OCI-LY7 (cell line): ENCODE results near the gene RAD51D. TPM values are rescaled to one million over a fixed set of nuclear protein-coding genes. Genes with fewer than 3 reads are reported as not detected.

ENCODE experiments used
- BruUV-seq: library from RNA; stranded (reverse); fragments of 400-500 nt; replicated peaks from 2 replicates; lab custom pipeline; 2021; lab: Mats Ljungman, UMichigan
- CTCF ChIA-PET: fragments of 300-600 bp; sonication (Branson Sonifier 250); formaldehyde crosslinking; loops from one replicate; lab custom pipeline; 2022; ENCODE audit warnings: antibody characterized with exemption; ENCODE audit not compliant: unreplicated experiment; lab: Charles Lee
- POLR2A ChIA-PET: fragments of 300-600 bp; sonication (Branson Sonifier 250); formaldehyde crosslinking; loops from one replicate; lab custom pipeline; 2022; ENCODE audit warnings: antibody characterized with exemption; lab: Charles Lee
- DNase-seq: peaks from one replicate; pipeline ENCODE4 v3.0.0-alpha.2; 2015; ENCODE audit warnings: low spot score
- H2AFZ ChIP-seq: fragments of 200-600 bp; sonication (generic), shearing (Covaris generic); 2 replicates; pipeline ENCODE4 v1.6.1; 2014; ENCODE audit warnings: mild to moderate bottlenecking, antibody characterized with exemption, low read length, moderate library complexity
- H3K27ac ChIP-seq: fragments of 200-600 bp; sonication (generic); 2 replicates; pipeline ENCODE4 v1.5.1; 2014; ENCODE audit warnings: mixed run types, low read depth, mild to moderate bottlenecking, moderate library complexity, low read length, inconsistent platforms; ENCODE audit not compliant: poor library complexity, severe bottlenecking
- H3K36me3 ChIP-seq: fragments of 200-600 bp; sonication (generic); 2 replicates; pipeline ENCODE4 v1.6.1; 2014; ENCODE audit warnings: mild to moderate bottlenecking, antibody characterized with exemption, low read length, moderate library complexity, mixed read lengths; ENCODE audit not compliant: insufficient read depth
- H3K4me1 ChIP-seq: fragments of 200-600 bp; sonication (generic); 2 replicates; pipeline ENCODE4 v1.5.1; 2014; ENCODE audit warnings: mild to moderate bottlenecking, low read length; ENCODE audit not compliant: insufficient read depth, poor library complexity, severe bottlenecking
- H3K4me2 ChIP-seq: fragments of 200-600 bp; sonication (generic); 2 replicates; pipeline ENCODE4 v1.6.1; 2014; ENCODE audit warnings: mild to moderate bottlenecking, low read length
- H3K4me3 ChIP-seq: fragments of 200-600 bp; sonication (generic); 2 replicates; pipeline ENCODE4 v1.5.1; 2014; ENCODE audit warnings: mild to moderate bottlenecking, low read depth, low read length; ENCODE audit not compliant: poor library complexity, severe bottlenecking
- H3K79me2 ChIP-seq: fragments of 200-600 bp; sonication (generic); 2 replicates; pipeline ENCODE4 v1.6.1; 2016; ENCODE audit warnings: low read depth, mild to moderate bottlenecking, low read length, moderate library complexity, mixed read lengths; ENCODE audit not compliant: insufficient read depth
- H3K9me2 ChIP-seq: fragments of 200-600 bp; sonication (generic); 2 replicates; pipeline ENCODE4 v1.6.1; 2016; ENCODE audit warnings: mild to moderate bottlenecking, low read length, mixed read lengths; ENCODE audit not compliant: insufficient read depth
- H3K9me3 ChIP-seq: fragments of 200-600 bp; sonication (generic); 2 replicates; pipeline ENCODE4 v1.6.1; 2014; ENCODE audit warnings: mild to moderate bottlenecking, mixed run types, low read length, mixed read lengths
- H4K20me1 ChIP-seq: fragments of 200-600 bp; sonication (generic); 2 replicates; pipeline ENCODE4 v1.6.1; 2014; ENCODE audit warnings: mild to moderate bottlenecking, antibody characterized with exemption, low read length, moderate library complexity, mixed read lengths; ENCODE audit not compliant: insufficient read depth
- CTCF ChIP-seq: fragments of 200-600 bp; sonication (generic); conservative IDR thresholded peaks from 2 replicates; pipeline ENCODE4 v1.5.1; 2014; ENCODE audit warnings: mild to moderate bottlenecking, antibody characterized with exemption, low read length, moderate library complexity, mixed read lengths
- EZH2phosphoT487 ChIP-seq: fragments of 200-600 bp; sonication (generic); IDR thresholded peaks from 2 replicates; pipeline ENCODE4 v1.6.1; 2018; ENCODE audit warnings: low read depth, borderline replicate concordance, mild to moderate bottlenecking, mixed run types, antibody characterized with exemption, low read length, moderate library complexity, mixed read lengths
- intact Hi-C: fragments of 100-400 bp; cut with micrococcal nuclease; formaldehyde crosslinking; loops from one replicate; pipeline ENCODE4 v1.10.0; 2022; ENCODE audit not compliant: unreplicated experiment
- total RNA-seq, 2 experiments: library from RNA; depleted of rRNA in 1 of 2; stranded (reverse); fragments of >200 nt in 1 of 2; shearing (Covaris generic) in 1 of 2; gene quantifications; 2 replicates each; pipeline ENCODE4 v1.2.3, GENCODE V29; 2014 to 2022

The RAD51D gene
- total RNA-seq, 2 experiments from 2014 or later: 22.4 to 40.6 TPM

- Histone ChIP-seq H3K27ac (no peak overlapping the region), H3K4me2 (no peak overlapping the region), H3K36me3 (peaks cover 70% of the 10 kb centered on the region), H2AFZ (no peak overlapping the region), H3K4me3 (no peak overlapping the region), H3K9me3 (no peaks in the 10 kb centered on the region), H3K9me2 (no peaks in the 10 kb centered on the region), H4K20me1 (no peaks in the 10 kb centered on the region), H3K4me1 (no peaks in the 10 kb centered on the region), H3K79me2 (no peaks in the 10 kb centered on the region)
- ChIA-PET CTCF (no interaction called here), POLR2A (interaction anchor here (1.2 kb wide), 1 partner anchor 14 kb away, joined by 3 read pairs; no protein-coding TSS in a partner anchor)
- BruUV-seq: no TSS peak
- intact Hi-C loops: no loop called here
- TF ChIP-seq CTCF: no peak
- no peak for TF ChIP-seq EZH2phosphoT487
- no peak for DNase-seq
Measured at GRCh38 chr17:35104844-35105450, 14.7 kb downstream of the RAD51D start.

DNA sequence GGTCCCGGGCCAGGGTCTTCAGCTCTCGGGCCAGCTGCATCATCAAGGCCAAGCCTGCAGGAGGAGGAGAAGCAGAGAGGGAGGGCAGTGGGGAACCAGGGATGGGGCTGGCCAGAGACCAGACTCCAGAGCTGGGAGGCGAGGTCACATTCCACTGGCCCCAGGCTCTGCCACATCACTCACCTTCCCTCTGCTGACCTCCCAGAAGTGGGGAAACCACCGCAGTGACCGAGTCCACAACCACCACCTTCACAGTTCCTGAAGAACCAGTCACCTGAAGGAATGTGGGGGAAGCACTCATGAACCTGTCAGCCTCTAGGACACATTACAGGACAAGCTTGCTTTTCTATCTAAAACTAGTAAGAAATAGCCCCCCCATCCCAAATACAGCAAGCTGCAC is 16.4 kb downstream of the RAD51D start:
- no peaks in the 10 kb centered on the region for H3K4me1 ChIP-seq
- ChIA-PET POLR2A (no interaction called here), CTCF (no interaction called here)
- H3K36me3 ChIP-seq: peaks cover 84% of the 10 kb centered on the region
- DNase-seq: no peak
- no peak overlapping the region for H3K4me3 ChIP-seq
- intact Hi-C loops: no loop called here
- no peak overlapping the region for H2AFZ ChIP-seq
- no TSS peak for BruUV-seq
- no peak overlapping the region for H3K27ac ChIP-seq
- no peak for TF ChIP-seq CTCF
- TF ChIP-seq EZH2phosphoT487: no peak
- no peaks in the 10 kb centered on the region for H4K20me1 ChIP-seq
- H3K9me2 ChIP-seq: no peaks in the 10 kb centered on the region
- no peaks in the 10 kb centered on the region for H3K9me3 ChIP-seq
- H3K4me2 ChIP-seq: no peak overlapping the region
- no peaks in the 10 kb centered on the region for H3K79me2 ChIP-seq

GRCh38 chr17:35101725-35102124 is 17.9 kb downstream of the RAD51D start:
- TF ChIP-seq CTCF: no peak
- TF ChIP-seq EZH2phosphoT487: no peak
- H2AFZ ChIP-seq: no peak overlapping the region
- no peaks in the 10 kb centered on the region for H4K20me1 ChIP-seq
- no peak for DNase-seq
- no peaks in the 10 kb centered on the region for H3K9me3 ChIP-seq
- no peak overlapping the region for H3K4me3 ChIP-seq
- POLR2A ChIA-PET: no interaction called here
- BruUV-seq: no TSS peak
- no peak overlapping the region for H3K27ac ChIP-seq
- H3K36me3 ChIP-seq: peaks cover 85% of the 10 kb centered on the region
- H3K4me2 ChIP-seq: no peak overlapping the region
- CTCF ChIA-PET: no interaction called here
- intact Hi-C loops: no loop called here
- H3K79me2 ChIP-seq: no peaks in the 10 kb centered on the region
- no peaks in the 10 kb centered on the region for H3K4me1 ChIP-seq
- H3K9me2 ChIP-seq: no peaks in the 10 kb centered on the region
